Measurements from ENCODE around the gene TRIL.

The TRIL gene

DNA sequence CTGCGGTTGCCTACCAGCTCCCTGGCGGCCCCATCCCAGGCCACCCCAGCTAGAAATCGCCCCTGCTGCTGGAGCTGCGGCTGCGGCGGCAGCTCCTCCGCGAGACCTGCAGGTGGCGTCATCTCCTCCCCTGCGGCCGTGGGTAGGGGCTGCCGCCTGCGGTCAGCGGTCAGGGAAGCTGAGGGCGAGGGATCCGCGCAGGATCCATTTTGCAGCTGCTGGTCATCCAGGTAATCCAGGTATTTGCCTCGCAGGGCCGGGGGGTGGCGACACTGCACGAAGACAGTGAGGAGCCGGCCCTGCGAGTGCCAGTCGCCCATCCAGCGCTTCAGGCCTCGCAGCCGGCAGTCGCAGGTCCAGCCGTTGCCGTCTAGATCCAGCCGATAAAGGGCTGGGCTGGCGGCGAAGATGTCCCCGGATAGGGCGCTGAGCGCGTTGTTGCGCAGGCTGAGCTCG is 1.5 kb downstream of the TRIL start:
- ChIA-PET CTCF (interaction anchor here (0.7 to 26.0 kb wide), 35 partner anchors 9 to 642 kb away, joined by 3 to 767 read pairs (median 7); no protein-coding TSS in a partner anchor), POLR2A (interaction anchor here (0.8 to 1.4 kb wide), 2 partner anchors 9 to 150 kb away, joined by 3 read pairs; no protein-coding TSS in a partner anchor)
- no peak for DNase-seq (ENCODE audit: low read depth, low spot score)
- peak overlapping the region; percentile 56 for H3K4me3 ChIP-seq (ENCODE audit: low read depth, low read length)
- peak; percentile 88 for TF ChIP-seq CTCF (IDR thresholded peaks at IDR 0.05; ENCODE audit: insufficient read depth, low read length, missing control alignments)

DNA sequence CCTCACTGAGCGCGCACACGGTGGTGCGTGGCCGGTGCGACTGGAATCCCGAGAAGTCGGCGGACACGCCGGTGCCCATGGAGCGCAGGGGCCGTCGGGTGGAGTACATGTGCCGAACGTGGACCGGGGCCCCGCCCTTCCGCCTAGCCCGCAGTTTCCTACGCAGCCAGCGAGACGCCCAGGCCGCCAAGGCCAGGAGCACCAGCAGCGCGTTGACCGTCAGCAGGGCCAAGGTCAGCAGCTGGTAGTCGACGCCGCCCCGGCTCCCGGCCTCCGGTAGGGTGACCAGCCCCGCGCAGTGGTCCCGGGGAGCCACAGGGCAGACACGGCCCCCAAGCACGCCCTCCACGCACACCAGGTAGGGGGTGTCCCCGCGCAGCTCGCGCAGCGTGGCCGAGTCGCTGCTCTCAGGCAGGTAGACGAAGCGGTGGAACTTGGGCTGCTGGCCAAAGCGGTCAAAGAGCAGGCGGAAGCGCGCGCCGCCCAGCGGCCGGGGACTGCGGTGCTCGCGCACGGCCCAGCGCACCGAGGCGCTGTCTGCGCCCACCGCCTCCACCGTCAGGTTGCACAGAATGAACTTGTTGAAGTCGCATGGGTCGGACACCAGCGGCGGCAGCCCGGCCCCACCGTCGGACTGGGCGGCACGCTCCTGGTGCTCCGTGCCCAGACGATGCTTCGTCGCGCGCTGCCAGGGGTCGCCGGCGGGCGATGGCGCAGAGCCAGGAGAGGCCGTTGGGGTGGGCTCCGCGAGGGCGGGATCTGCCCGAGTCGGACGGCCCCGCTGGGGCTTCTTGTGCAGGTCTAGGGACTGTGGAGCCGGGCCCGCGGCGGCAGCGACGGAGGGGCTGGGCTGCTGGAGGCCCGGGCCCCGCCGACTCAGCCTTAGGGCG is 2.2 kb downstream of the TRIL start:
- TF ChIP-seq CTCF (IDR thresholded peaks at IDR 0.05; ENCODE audit: insufficient read depth, low read length, missing control alignments), result peak; percentile 67
- no peak for DNase-seq (ENCODE audit: low read depth, low spot score)
- POLR2A ChIA-PET, result interaction anchor here (0.8 to 1.4 kb wide), 2 partner anchors 8 to 151 kb away, joined by 3 read pairs; no protein-coding TSS in a partner anchor
- CTCF ChIA-PET, result interaction anchor here (0.7 to 26.0 kb wide), 33 partner anchors 10 to 642 kb away, joined by 3 to 767 read pairs (median 7); no protein-coding TSS in a partner anchor
- H3K4me3 ChIP-seq (ENCODE audit: low read depth, low read length), result peak overlapping the region; percentile 56

DNA sequence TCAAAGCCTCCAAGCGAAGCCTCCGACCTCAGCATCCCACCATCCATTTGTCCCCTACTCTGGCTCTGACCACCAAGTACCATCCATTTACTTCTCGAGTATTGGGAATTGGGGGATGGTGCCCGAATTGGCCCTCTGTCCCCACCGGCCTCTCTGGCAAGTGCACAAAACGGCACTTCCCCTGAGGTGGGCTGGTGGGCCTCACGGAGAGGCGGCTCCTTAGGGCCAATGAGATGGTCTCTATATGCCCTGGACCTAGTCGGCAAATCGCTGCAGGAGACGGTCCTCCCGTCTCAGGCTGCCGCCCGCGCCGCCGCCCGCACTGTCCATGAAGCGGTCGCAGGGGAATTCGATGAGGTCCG is 2.8 kb downstream of the TRIL start:
- CTCF ChIA-PET, result interaction anchor here (1.2 to 26.0 kb wide), 8 partner anchors 22 to 151 kb away, joined by 3 to 767 read pairs (median 32); no protein-coding TSS in a partner anchor
- DNase-seq (ENCODE audit: low read depth, low spot score), result no peak
- H3K4me3 ChIP-seq (ENCODE audit: low read depth, low read length), result peak overlapping the region; percentile 56
- no peak for TF ChIP-seq CTCF (IDR thresholded peaks at IDR 0.05; ENCODE audit: insufficient read depth, low read length, missing control alignments)
- POLR2A ChIA-PET, result no interaction called here

DNA sequence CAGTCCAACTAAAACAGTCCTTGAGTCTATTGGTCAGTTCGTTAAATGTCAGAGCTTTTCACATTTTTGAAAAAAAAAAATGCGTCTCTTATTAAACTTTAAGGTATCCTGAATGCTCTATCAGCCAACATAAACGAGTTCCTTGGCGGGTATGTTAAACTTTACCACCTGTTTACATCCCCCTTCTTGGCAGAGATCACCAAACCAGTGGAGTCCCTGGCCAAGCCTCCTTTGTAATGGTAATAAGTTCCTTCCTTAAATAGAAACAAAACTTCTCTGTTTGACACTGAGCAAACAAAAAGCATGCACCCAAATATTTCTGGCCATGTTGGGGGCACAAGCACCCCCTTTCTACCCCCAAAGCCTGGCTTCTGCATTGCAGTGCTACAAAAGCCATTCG is 3.2 kb downstream of the TRIL start:
- CTCF ChIA-PET, result interaction anchor here (0.9 to 26.0 kb wide), 4 partner anchors 22 to 151 kb away, joined by 3 to 767 read pairs (median 64); no protein-coding TSS in a partner anchor
- DNase-seq (ENCODE audit: low read depth, low spot score), result no peak
- H3K4me3 ChIP-seq (ENCODE audit: low read depth, low read length), result no peak overlapping the region
- POLR2A ChIA-PET, result no interaction called here
- TF ChIP-seq CTCF (IDR thresholded peaks at IDR 0.05; ENCODE audit: insufficient read depth, low read length, missing control alignments), result no peak

- no peak for TF ChIP-seq CTCF (IDR thresholded peaks at IDR 0.05; ENCODE audit: insufficient read depth, low read length, missing control alignments)
- CTCF ChIA-PET, result interaction anchor here (0.9 to 26.0 kb wide), 4 partner anchors 21 to 152 kb away, joined by 3 to 767 read pairs (median 54); no protein-coding TSS in a partner anchor
- H3K4me3 ChIP-seq (ENCODE audit: low read depth, low read length), result no peak overlapping the region
- POLR2A ChIA-PET, result no interaction called here
- DNase-seq (ENCODE audit: low read depth, low spot score), result no peak
Observed at GRCh38 chr7:28954471-28954870, 3.7 kb downstream of the TRIL start.

- peak; percentile 19 for DNase-seq (ENCODE audit: low read depth, low spot score)
- no peak for TF ChIP-seq CTCF (IDR thresholded peaks at IDR 0.05; ENCODE audit: insufficient read depth, low read length, missing control alignments)
- ChIA-PET POLR2A (interaction anchor here (0.6 kb wide), 1 partner anchor 35 kb away, joined by 3 read pairs; no protein-coding TSS in a partner anchor), CTCF (interaction anchor here (0.6 to 26.0 kb wide), 11 partner anchors 9 to 195 kb away, joined by 3 to 767 read pairs (median 4); no protein-coding TSS in a partner anchor)
- H3K4me3 ChIP-seq (ENCODE audit: low read depth, low read length), result no peak overlapping the region
Observed at GRCh38 chr7:28953633-28954032, 4.5 kb downstream of the TRIL start.

Data from AG04449 (cell line).